Measurements from ENCODE around the gene MRGPRE.
"Not testable (repeated sequence)": the region's sequence is repeated elsewhere in the genome, so short reads cannot be mapped to it uniquely, and the experiment has no call there.

The MRGPRE gene

GRCh38 chr11:3231851-3232744, at the start of gene MRGPRE:
Gene MRGPRE (minus strand): TSS chr11:3232417. CDS start chr11:3228799, 3,618 bp downstream.
- H3K4me3 Mint-ChIP-seq = no peak within 1 kb of the TSS
- no peak within 1 kb of the TSS for H3K27ac Mint-ChIP-seq
- no peaks in the 10 kb centered on the region for H3K9me3 Mint-ChIP-seq
- H3K36me3 Mint-ChIP-seq = no peaks in the 10 kb centered on the region
- H3K4me1 Mint-ChIP-seq = no peaks in the 10 kb centered on the region
- peaks cover 14% of the 10 kb centered on the region for H3K27me3 Mint-ChIP-seq
- no peak for DNase-seq
- CTCF ChIA-PET = no interaction called here

GRCh38 chr11:3281146-3281545, 48.9 kb upstream of the MRGPRE start:
- H3K27ac Mint-ChIP-seq, H3K36me3 Mint-ChIP-seq, H3K4me1 Mint-ChIP-seq, CTCF ChIA-PET, H3K4me3 Mint-ChIP-seq, DNase-seq, H3K9me3 Mint-ChIP-seq, H3K27me3 Mint-ChIP-seq: not testable (repeated sequence)

- H3K4me3 Mint-ChIP-seq, H3K27ac Mint-ChIP-seq, H3K9me3 Mint-ChIP-seq, DNase-seq, CTCF ChIA-PET, H3K27me3 Mint-ChIP-seq, H3K36me3 Mint-ChIP-seq, H3K4me1 Mint-ChIP-seq: not testable (repeated sequence)
Observed at GRCh38 chr11:3280662-3281061, 48.4 kb upstream of the MRGPRE start.

GRCh38 chr11:3278922-3279321, 46.7 kb upstream of the MRGPRE start:
- H3K9me3 Mint-ChIP-seq, H3K36me3 Mint-ChIP-seq, H3K27ac Mint-ChIP-seq, H3K27me3 Mint-ChIP-seq, H3K4me3 Mint-ChIP-seq, H3K4me1 Mint-ChIP-seq, CTCF ChIA-PET, DNase-seq: not testable (repeated sequence)

- CTCF ChIA-PET, H3K9me3 Mint-ChIP-seq, H3K36me3 Mint-ChIP-seq, H3K4me1 Mint-ChIP-seq, H3K27me3 Mint-ChIP-seq, DNase-seq, H3K27ac Mint-ChIP-seq, H3K4me3 Mint-ChIP-seq: not testable (repeated sequence)
Observed at GRCh38 chr11:3273629-3274028, 41.4 kb upstream of the MRGPRE start.

- H3K4me1 Mint-ChIP-seq, H3K27me3 Mint-ChIP-seq, H3K9me3 Mint-ChIP-seq, H3K27ac Mint-ChIP-seq, H3K4me3 Mint-ChIP-seq, H3K36me3 Mint-ChIP-seq, CTCF ChIA-PET, DNase-seq: not testable (repeated sequence)
Observed at GRCh38 chr11:3262548-3262947, 30.3 kb upstream of the MRGPRE start.

GRCh38 chr11:3261831-3262230, 29.6 kb upstream of the MRGPRE start:
- CTCF ChIA-PET, H3K4me1 Mint-ChIP-seq, H3K27me3 Mint-ChIP-seq: not testable (repeated sequence)

GRCh38 chr11:3257509-3257908, 25.3 kb upstream of the MRGPRE start:
- H3K36me3 Mint-ChIP-seq, H3K4me1 Mint-ChIP-seq, DNase-seq, H3K9me3 Mint-ChIP-seq, CTCF ChIA-PET, H3K4me3 Mint-ChIP-seq, H3K27ac Mint-ChIP-seq, H3K27me3 Mint-ChIP-seq: not testable (repeated sequence)

More at GRCh38 chr11:3261831-3262230, 29.6 kb upstream of the MRGPRE start:
- H3K4me3 Mint-ChIP-seq, H3K27ac Mint-ChIP-seq, H3K36me3 Mint-ChIP-seq, H3K9me3 Mint-ChIP-seq, DNase-seq: not testable (repeated sequence)

- H3K27me3 Mint-ChIP-seq, H3K27ac Mint-ChIP-seq, H3K4me1 Mint-ChIP-seq, CTCF ChIA-PET, H3K36me3 Mint-ChIP-seq, DNase-seq, H3K4me3 Mint-ChIP-seq, H3K9me3 Mint-ChIP-seq: not testable (repeated sequence)
Observed at GRCh38 chr11:3255241-3255640, 23.0 kb upstream of the MRGPRE start.

GRCh38 chr11:3254773-3255172, 22.6 kb upstream of the MRGPRE start:
- H3K4me1 Mint-ChIP-seq, H3K4me3 Mint-ChIP-seq, H3K9me3 Mint-ChIP-seq, DNase-seq, H3K36me3 Mint-ChIP-seq, H3K27me3 Mint-ChIP-seq, H3K27ac Mint-ChIP-seq, CTCF ChIA-PET: not testable (repeated sequence)

- H3K4me1 Mint-ChIP-seq = no peaks in the 10 kb centered on the region
- CTCF ChIA-PET = no interaction called here
- H3K27ac Mint-ChIP-seq = no peak overlapping the region
- H3K4me3 Mint-ChIP-seq = no peak overlapping the region
- no peak for DNase-seq
- no peaks in the 10 kb centered on the region for H3K36me3 Mint-ChIP-seq
- no peaks in the 10 kb centered on the region for H3K9me3 Mint-ChIP-seq
- H3K27me3 Mint-ChIP-seq = peaks cover 21% of the 10 kb centered on the region
Observed at GRCh38 chr11:3245071-3245470, 12.9 kb upstream of the MRGPRE start.

- CTCF ChIA-PET = interaction anchor here (1.4 kb wide), 1 partner anchor 97 kb away, joined by 3 read pairs; no protein-coding TSS in a partner anchor
- H3K4me3 Mint-ChIP-seq = no peak overlapping the region
Observed at GRCh38 chr11:3243880-3244279, 11.7 kb upstream of the MRGPRE start.

GRCh38 chr11:3237119-3237518, 4.9 kb upstream of the MRGPRE start:
- Mint-ChIP-seq H3K36me3 (no peaks in the 10 kb centered on the region), H3K4me3 (no peak overlapping the region), H3K27ac (no peak overlapping the region), H3K9me3 (no peaks in the 10 kb centered on the region), H3K27me3 (peaks cover 10% of the 10 kb centered on the region), H3K4me1 (no peaks in the 10 kb centered on the region)
- DNase-seq = no peak
- CTCF ChIA-PET = no interaction called here

More at GRCh38 chr11:3243880-3244279, 11.7 kb upstream of the MRGPRE start:
- no peaks in the 10 kb centered on the region for H3K4me1 Mint-ChIP-seq
- H3K27me3 Mint-ChIP-seq = peaks cover 21% of the 10 kb centered on the region
- DNase-seq = no peak
- H3K9me3 Mint-ChIP-seq = no peaks in the 10 kb centered on the region
- no peaks in the 10 kb centered on the region for H3K36me3 Mint-ChIP-seq
- no peak overlapping the region for H3K27ac Mint-ChIP-seq

- no peaks in the 10 kb centered on the region for H3K4me1 Mint-ChIP-seq
- no peak overlapping the region for H3K27ac Mint-ChIP-seq
- no peaks in the 10 kb centered on the region for H3K9me3 Mint-ChIP-seq
- no peak for DNase-seq
- H3K27me3 Mint-ChIP-seq = peaks cover 14% of the 10 kb centered on the region
- no peaks in the 10 kb centered on the region for H3K36me3 Mint-ChIP-seq
- H3K4me3 Mint-ChIP-seq = no peak overlapping the region
- CTCF ChIA-PET = no interaction called here
Observed at GRCh38 chr11:3234846-3235245, 2.6 kb upstream of the MRGPRE start.

GRCh38 chr11:3232956-3233355, 739 bp upstream of the MRGPRE start:
- Mint-ChIP-seq H3K4me3 (no peak overlapping the region), H3K27ac (no peak overlapping the region), H3K4me1 (no peaks in the 10 kb centered on the region), H3K9me3 (no peaks in the 10 kb centered on the region), H3K27me3 (peaks cover 14% of the 10 kb centered on the region), H3K36me3 (no peaks in the 10 kb centered on the region)
- CTCF ChIA-PET = no interaction called here
- DNase-seq = no peak

- Mint-ChIP-seq H3K9me3 (no peaks in the 10 kb centered on the region), H3K27me3 (peaks cover 10% of the 10 kb centered on the region)
- DNase-seq = no peak
Observed at GRCh38 chr11:3231550-3231850, 717 bp downstream of the MRGPRE start.

More at GRCh38 chr11:3231550-3231850, 717 bp downstream of the MRGPRE start:
- Mint-ChIP-seq H3K36me3 (no peaks in the 10 kb centered on the region), H3K4me1 (no peaks in the 10 kb centered on the region), H3K4me3 (no peak overlapping the region), H3K27ac (no peak overlapping the region)
- CTCF ChIA-PET = no interaction called here
